GM19372 (cell line): ENCODE results near the gene MLX.
"Not testable (repeated sequence)": the region's sequence is repeated elsewhere in the genome, so short reads cannot be mapped to it uniquely, and the experiment has no call there.

Experiments used
- ATAC-seq: cut with Tn5 transposase; IDR thresholded peaks from one replicate; pipeline ENCODE4 v1.9.1; 2021; ENCODE audit warnings: mild to moderate bottlenecking, low read depth, moderate library complexity; ENCODE audit not compliant: unreplicated experiment

The MLX gene

GRCh38 chr17:42536048-42536371 is 30.9 kb upstream of the MLX start, which contains the start of gene NAGLU:
Gene NAGLU (plus strand): TSS chr17:42536241. CDS start chr17:42536273, 32 bp downstream.
- peak; percentile 84 for ATAC-seq

- peak; percentile 41 for ATAC-seq
Observed at GRCh38 chr17:42536372-42537155, 30.3 kb upstream of the MLX start.

DNA sequence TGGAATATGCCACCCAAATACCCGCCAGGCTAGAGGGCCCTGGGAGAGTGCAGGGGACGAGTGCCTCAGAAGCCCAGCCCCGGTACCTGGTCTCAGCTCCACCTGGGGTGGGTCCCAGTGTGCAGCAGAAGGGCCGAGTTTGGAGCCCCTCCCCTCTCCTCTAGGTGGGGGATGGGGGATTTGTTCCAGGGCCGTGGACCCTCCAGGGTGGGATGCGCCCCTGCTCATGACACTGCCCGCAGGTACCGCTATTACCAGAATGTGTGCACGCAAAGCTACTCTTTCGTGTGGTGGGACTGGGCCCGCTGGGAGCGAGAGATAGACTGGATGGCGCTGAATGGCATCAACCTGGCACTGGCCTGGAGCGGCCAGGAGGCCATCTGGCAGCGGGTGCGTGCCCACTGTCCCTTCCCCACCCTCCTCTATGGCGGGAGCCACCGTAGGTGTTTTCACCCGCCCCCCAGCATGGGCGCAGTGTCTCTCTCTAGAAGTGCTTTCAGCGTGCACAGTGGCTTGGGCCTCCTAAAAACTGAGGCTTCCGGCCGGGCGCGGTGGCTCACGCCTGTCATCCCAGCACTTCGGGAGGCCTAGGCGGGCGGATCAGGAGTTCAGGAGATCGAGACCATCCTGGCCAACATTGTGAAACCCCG is 29.6 kb upstream of the MLX start:
- ATAC-seq: no peak

- ATAC-seq: no peak
Observed at GRCh38 chr17:42537826-42538451, 29.0 kb upstream of the MLX start.

- no peak for ATAC-seq
Observed at GRCh38 chr17:42538482-42538881, 28.4 kb upstream of the MLX start.

DNA sequence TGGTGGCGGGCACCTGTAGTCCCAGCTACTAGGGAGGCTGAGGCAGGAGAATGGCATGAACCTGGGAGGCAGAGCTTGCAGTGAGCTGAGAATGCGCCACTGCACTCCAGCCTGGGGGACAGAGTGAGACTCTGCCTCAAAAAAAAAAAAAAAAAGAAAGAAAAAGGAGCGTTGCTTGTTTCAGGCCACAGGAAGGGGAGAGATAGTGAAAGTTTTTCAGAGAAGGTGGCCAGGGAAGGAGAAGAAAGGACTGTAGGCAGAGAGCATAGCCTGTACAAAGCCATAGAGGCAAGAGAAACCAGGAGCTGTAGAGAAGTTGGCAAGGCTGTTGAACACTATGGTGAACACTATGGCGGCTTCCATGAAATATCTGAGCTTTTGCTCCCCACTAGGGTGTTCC is 26.3 kb upstream of the MLX start:
- ATAC-seq: not testable (repeated sequence)

- ATAC-seq: no peak
Observed at GRCh38 chr17:42541041-42541833, 25.7 kb upstream of the MLX start.

DNA sequence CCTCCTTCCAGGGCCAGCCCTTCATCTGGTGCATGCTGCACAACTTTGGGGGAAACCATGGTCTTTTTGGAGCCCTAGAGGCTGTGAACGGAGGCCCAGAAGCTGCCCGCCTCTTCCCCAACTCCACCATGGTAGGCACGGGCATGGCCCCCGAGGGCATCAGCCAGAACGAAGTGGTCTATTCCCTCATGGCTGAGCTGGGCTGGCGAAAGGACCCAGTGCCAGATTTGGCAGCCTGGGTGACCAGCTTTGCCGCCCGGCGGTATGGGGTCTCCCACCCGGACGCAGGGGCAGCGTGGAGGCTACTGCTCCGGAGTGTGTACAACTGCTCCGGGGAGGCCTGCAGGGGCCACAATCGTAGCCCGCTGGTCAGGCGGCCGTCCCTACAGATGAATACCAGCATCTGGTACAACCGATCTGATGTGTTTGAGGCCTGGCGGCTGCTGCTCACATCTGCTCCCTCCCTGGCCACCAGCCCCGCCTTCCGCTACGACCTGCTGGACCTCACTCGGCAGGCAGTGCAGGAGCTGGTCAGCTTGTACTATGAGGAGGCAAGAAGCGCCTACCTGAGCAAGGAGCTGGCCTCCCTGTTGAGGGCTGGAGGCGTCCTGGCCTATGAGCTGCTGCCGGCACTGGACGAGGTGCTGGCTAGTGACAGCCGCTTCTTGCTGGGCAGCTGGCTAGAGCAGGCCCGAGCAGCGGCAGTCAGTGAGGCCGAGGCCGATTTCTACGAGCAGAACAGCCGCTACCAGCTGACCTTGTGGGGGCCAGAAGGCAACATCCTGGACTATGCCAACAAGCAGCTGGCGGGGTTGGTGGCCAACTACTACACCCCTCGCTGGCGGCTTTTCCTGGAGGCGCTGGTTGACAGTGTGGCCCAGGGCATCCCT is 23.5 kb upstream of the MLX start:
- ATAC-seq: no peak

GRCh38 chr17:42544874-42545283 is 22.0 kb upstream of the MLX start:
- ATAC-seq: no peak

GRCh38 chr17:42545755-42546505 is 21.0 kb upstream of the MLX start:
- not testable (repeated sequence) for ATAC-seq

DNA sequence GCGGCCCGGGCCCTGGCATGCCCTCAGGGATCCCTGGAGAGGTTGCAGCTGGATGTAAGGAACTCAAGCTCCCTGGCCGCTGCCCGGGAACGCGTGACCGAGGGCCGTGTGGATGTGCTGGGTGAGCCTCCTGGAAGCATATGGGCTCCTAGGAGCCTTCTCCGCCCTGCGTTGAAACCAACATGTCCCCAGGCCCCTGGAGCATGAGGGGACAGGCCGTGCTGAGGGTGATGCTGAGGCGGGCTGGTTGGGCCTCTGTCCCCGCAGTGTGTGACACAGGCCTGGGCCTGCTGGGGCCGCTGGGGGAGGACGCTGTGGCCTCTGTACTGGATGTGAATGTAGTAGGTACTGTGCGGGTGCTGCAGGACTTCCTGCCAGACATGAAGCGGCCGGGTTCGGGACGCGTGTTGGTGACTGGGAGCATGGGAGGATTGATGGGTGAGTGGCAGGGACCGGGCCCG is 19.9 kb upstream of the MLX start:
- ATAC-seq: no peak

- ATAC-seq: no peak
Observed at GRCh38 chr17:42547698-42548069, 19.2 kb upstream of the MLX start.

DNA sequence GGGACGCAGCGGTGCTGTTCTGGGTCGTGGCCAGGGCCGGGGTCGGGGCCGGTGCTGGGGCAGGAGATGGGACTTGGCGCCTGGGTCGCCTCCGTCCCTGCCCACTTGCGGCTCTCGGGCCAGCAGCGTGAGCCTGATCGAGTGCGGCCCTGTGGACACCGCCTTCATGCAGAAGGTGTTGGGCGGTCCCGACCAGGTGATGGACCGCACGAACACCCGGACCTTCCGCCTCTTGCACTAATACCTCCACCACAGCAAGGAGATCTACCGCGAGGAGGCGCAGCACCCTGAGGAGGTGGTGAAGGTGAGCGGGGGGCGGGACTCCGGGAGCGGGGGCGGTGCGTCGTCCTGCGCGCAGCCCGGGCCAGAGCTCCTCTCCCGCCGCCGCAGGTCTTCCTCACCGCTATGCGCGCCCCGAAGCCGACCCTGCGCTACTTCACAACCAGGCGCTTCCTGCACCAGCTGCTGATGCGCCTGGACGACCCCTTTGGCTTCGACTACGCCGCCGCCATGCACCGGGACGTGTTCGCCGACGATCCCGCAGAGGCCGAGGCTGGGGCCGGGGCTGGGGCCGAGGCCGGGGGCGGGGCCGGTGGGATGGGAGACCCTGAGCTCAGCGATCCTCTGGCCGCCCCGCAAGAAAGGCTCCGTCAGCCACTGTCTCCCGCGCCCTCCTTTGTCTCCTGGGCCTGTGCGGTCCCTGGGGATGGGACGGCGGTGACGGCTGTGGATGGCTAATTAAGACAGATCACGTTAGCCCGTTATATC is 18.6 kb upstream of the MLX start:
- peak; percentile 74 for ATAC-seq

DNA sequence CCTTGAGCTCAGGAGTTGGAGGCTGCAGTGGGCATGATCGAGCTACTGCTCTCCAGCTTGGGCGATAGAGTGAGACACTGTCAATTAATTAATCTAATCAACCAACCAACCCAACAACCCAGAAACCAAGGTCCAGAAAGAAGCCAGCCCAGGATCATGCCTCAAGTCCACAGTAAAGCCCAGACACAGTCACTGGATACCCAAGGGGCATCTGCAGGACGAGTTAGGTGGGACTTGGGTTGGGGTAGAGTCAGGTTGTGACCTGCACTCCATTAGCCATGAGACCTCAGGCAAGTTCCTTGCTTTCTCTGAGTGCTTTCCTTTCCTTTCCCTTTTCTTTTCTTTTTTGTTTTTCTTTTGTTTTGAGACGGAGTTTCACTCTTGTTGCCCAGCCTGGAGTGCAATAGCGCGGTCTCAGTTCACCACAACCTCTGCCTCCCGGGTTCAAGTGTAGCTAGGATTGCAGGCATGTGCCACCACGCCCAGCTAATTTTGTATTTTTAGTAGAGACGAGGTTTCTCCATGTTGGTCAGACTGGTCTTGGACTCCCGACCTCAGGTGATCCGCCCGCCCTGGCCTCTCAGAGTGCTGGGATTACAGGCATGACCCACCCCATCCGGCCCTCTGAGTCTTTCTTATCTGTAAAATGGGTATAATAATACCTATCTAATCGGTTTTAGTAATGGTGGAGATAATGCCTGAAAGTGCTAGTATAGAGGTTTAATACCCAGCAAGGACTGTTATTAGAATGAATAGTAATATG is 17.7 kb upstream of the MLX start:
- ATAC-seq: no peak

- ATAC-seq: not testable (repeated sequence)
Observed at GRCh38 chr17:42552736-42553135, 14.2 kb upstream of the MLX start, which contains the start of gene HSD17B1. Gene HSD17B1 (plus strand): TSS chr17:42552923. CDS start chr17:42552934, 11 bp downstream.

DNA sequence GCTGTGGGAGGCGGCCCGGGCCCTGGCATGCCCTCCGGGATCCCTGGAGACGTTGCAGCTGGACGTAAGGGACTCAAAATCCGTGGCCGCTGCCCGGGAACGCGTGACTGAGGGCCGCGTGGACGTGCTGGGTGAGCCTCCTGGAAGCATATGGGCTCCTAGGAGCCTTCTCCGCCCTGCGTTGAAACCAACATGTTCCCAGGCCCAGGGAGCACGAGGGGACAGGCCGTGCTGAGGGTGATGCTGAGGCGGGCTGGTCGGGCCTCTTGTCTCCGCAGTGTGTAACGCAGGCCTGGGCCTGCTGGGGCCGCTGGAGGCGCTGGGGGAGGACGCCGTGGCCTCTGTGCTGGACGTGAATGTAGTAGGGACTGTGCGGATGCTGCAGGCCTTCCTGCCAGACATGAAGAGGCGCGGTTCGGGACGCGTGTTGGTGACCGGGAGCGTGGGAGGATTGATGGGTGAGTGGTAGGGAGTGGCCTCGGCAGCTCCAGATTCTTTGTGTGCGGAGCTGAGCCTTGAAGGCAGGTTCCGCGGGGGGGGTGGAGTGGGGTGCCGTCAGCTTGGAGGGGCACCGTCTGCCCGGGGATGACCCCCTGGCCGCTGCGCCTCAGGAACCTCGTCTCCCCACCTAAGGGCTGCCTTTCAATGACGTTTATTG is 13.6 kb upstream of the MLX start:
- ATAC-seq: no peak

- ATAC-seq: no peak
Observed at GRCh38 chr17:42553866-42554249, 13.0 kb upstream of the MLX start.
